ENCODE results near the gene NMRK2. TPM values are rescaled to one million over a fixed set of nuclear protein-coding genes. Genes with fewer than 3 reads are reported as not detected.

The NMRK2 gene
- total and polyA plus RNA-seq, 2 of the 13 experiments (the other 11 are each of a cell fraction or from before 2014, with no cell fraction given), result not detected

GRCh38 chr19:3890591-3890990 lies 42.3 kb upstream of the NMRK2 start:
- Histone ChIP-seq H3K79me2 (ENCODE audit: insufficient read depth, low read length) (no peaks in the 10 kb centered on the region), H3K36me3 (replicated peaks in 1 of 2; ENCODE audit: control insufficient read depth in 1 of 2, insufficient read depth in 2 of 2, low read length in 2 of 2) (no peaks in the 10 kb centered on the region), H3K9me3 (ENCODE audit: low read length) (no peaks in the 10 kb centered on the region), H3K4me3 (replicated peaks in 1 of 3; ENCODE audit: insufficient read depth in 1 of 3, low read depth in 2 of 3, low read length in 3 of 3) (no peak overlapping the region), H3K9ac (ENCODE audit: insufficient read depth, low read depth, low read length) (no peak overlapping the region), H3K27me3 (ENCODE audit: control insufficient read depth in 1 of 2, insufficient read depth in 2 of 2, low read length in 2 of 2) (peaks cover 1 to 3% of the 10 kb centered on the region in 2 experiments; a peak in 2 of 5 replicates), H3K4me1 (ENCODE audit: insufficient read depth, low read length) (0 out of 2 replicates have a peak, but pooled peaks cover 7% of the 10 kb centered on the region), H4K20me1 (ENCODE audit: insufficient read depth, low read length) (no peaks in the 10 kb centered on the region), H3K4me2 (ENCODE audit: low read depth, low read length) (no peak overlapping the region), H3K27ac (ENCODE audit: extremely low read length, insufficient read depth, low read length) (no peak overlapping the region), H2AFZ (ENCODE audit: low read length) (no peak overlapping the region)
- no TSS peak for BruUV-seq (replicated peaks)
- in situ Hi-C loops (cut with HindIII; ENCODE audit: extremely low pct_ligation_motif_present, low pct_unique_long_range_greater_than_20kb) (no loop called here), intact Hi-C loops (cut with micrococcal nuclease; ENCODE audit: unreplicated experiment) (no loop called here)
- DNase-seq (ENCODE audit: low spot score), result no peak
- WGBS (ENCODE audit: low lambda C conversion rate), result 65% methylated on average over 8 of the region's 17 CpGs
- no peak for ATAC-seq
- FAIRE-seq, result no peak
- ChIA-PET POLR2A (no interaction called here), CTCF (ENCODE audit: low intra/inter-chr PET ratio, low total read pairs) (no interaction called here)
- TF ChIP-seq ZNF691 (CRISPR knock-in tag; IDR thresholded peaks at IDR 0.05; ENCODE audit: borderline replicate concordance, low read depth) (no peak), PAWR (CRISPR knock-in tag; IDR thresholded peaks at IDR 0.05; ENCODE audit: borderline replicate concordance) (no peak), ZNF557 (CRISPR knock-in tag; IDR thresholded peaks at IDR 0.05) (no peak), FOXM1 (CRISPR knock-in tag; IDR thresholded peaks at IDR 0.05) (no peak), CREB3 (CRISPR knock-in tag; IDR thresholded peaks at IDR 0.05) (no peak), FOXA1 (IDR thresholded peaks at IDR 0.05) (no peak), FOXA1 (CRISPR knock-in tag; IDR thresholded peaks at IDR 0.05) (no peak), ZNF354B (CRISPR knock-in tag; IDR thresholded peaks at IDR 0.05) (no peak), GMEB2 (CRISPR knock-in tag; IDR thresholded peaks at IDR 0.05; ENCODE audit: low read depth) (no peak), ZNF720 (CRISPR knock-in tag; IDR thresholded peaks at IDR 0.05) (no peak), ZNF660 (CRISPR knock-in tag; IDR thresholded peaks at IDR 0.05; ENCODE audit: borderline replicate concordance, low read depth) (no peak), SRY (CRISPR knock-in tag; IDR thresholded peaks at IDR 0.05) (no peak), TAF1 (CRISPR knock-in tag; IDR thresholded peaks at IDR 0.05) (no peak), SIN3A (IDR thresholded peaks at IDR 0.05; ENCODE audit: borderline replicate concordance, low read depth, low read length) (no peak)
